NCI-H1694 (cell line): ENCODE measurements around the gene RGS12.

Experiments
- DNase-seq: peaks from one replicate; lab custom pipeline; 2025; lab: John Stamatoyannopoulos, UW

The RGS12 gene

GRCh38 chr4:3292571-3293400 is at the start of gene RGS12:
Gene RGS12, plus strand, starts transcription at chr4:3293021. Its CDS starts 23,150 bp downstream, at chr4:3316171.
- DNase-seq, result peak; percentile 67

- no peak for DNase-seq
Measured at GRCh38 chr4:3243136-3243780, 49.6 kb upstream of the RGS12 start.

- DNase-seq, result no peak
Measured at GRCh38 chr4:3244002-3244401, 48.8 kb upstream of the RGS12 start.

- DNase-seq, result no peak
Measured at GRCh38 chr4:3244747-3245146, 48.1 kb upstream of the RGS12 start.

- DNase-seq, result no peak
Measured at GRCh38 chr4:3245676-3246075, 47.1 kb upstream of the RGS12 start.

GRCh38 chr4:3246458-3247398 is 46.1 kb upstream of the RGS12 start:
- DNase-seq, result peak; percentile 8

GRCh38 chr4:3247399-3248177 is 45.2 kb upstream of the RGS12 start:
- no peak for DNase-seq

GRCh38 chr4:3248178-3248480 is 44.7 kb upstream of the RGS12 start:
- no peak for DNase-seq

- DNase-seq, result no peak
Measured at GRCh38 chr4:3248811-3249661, 43.8 kb upstream of the RGS12 start, which contains the start of gene MSANTD1. Gene MSANTD1, plus strand, starts transcription at chr4:3249159. Its CDS starts 64 bp downstream, at chr4:3249223.

GRCh38 chr4:3249711-3250437 is 42.9 kb upstream of the RGS12 start:
- no peak for DNase-seq

GRCh38 chr4:3250438-3250955 is 42.3 kb upstream of the RGS12 start:
- DNase-seq, result no peak

GRCh38 chr4:3250956-3251690 is 41.7 kb upstream of the RGS12 start:
- no peak for DNase-seq

GRCh38 chr4:3251691-3252479 is 40.9 kb upstream of the RGS12 start:
- DNase-seq, result no peak

- no peak for DNase-seq
Measured at GRCh38 chr4:3252480-3252828, 40.4 kb upstream of the RGS12 start.

GRCh38 chr4:3252831-3253641 is 39.8 kb upstream of the RGS12 start:
- no peak for DNase-seq

GRCh38 chr4:3253808-3254207 is 39.0 kb upstream of the RGS12 start:
- DNase-seq, result no peak
